Rectal smooth muscle tissue (tissue), 1 donor: ENCODE data around the gene KCNC3.
"Not testable (repeated sequence)": the region's sequence is repeated elsewhere in the genome, so short reads cannot be mapped to it uniquely, and the experiment has no call there.

ENCODE experiments used
- H3K27ac ChIP-seq: one replicate; pipeline ENCODE4 v1.7.0; 2013; ENCODE audit warnings: low read depth, low read length, inconsistent platforms
- H3K27me3 ChIP-seq: one replicate; pipeline ENCODE4 v1.7.0; 2013; ENCODE audit warnings: low read length; ENCODE audit not compliant: control insufficient read depth, insufficient read depth
- H3K36me3 ChIP-seq: one replicate; pipeline ENCODE4 v1.7.0; 2013; ENCODE audit warnings: low read length; ENCODE audit not compliant: control insufficient read depth, insufficient read depth
- H3K4me1 ChIP-seq: one replicate; pipeline ENCODE4 v1.7.0; 2013; ENCODE audit warnings: low read length; ENCODE audit not compliant: control insufficient read depth, insufficient read depth
- H3K4me3 ChIP-seq: one replicate; pipeline ENCODE4 v1.7.0; 2013; ENCODE audit warnings: low read length
- H3K9ac ChIP-seq: one replicate; pipeline ENCODE4 v1.7.0; 2013; ENCODE audit warnings: low read length

The KCNC3 gene

GRCh38 chr19:50362030-50362412 is 32.8 kb upstream of the KCNC3 start:
- Histone ChIP-seq H3K9ac (no peak overlapping the region), H3K27ac (no peak overlapping the region), H3K4me1 (no peaks in the 10 kb centered on the region), H3K27me3 (peaks cover 3% of the 10 kb centered on the region), H3K36me3 (no peaks in the 10 kb centered on the region), H3K4me3 (no peak overlapping the region)

DNA sequence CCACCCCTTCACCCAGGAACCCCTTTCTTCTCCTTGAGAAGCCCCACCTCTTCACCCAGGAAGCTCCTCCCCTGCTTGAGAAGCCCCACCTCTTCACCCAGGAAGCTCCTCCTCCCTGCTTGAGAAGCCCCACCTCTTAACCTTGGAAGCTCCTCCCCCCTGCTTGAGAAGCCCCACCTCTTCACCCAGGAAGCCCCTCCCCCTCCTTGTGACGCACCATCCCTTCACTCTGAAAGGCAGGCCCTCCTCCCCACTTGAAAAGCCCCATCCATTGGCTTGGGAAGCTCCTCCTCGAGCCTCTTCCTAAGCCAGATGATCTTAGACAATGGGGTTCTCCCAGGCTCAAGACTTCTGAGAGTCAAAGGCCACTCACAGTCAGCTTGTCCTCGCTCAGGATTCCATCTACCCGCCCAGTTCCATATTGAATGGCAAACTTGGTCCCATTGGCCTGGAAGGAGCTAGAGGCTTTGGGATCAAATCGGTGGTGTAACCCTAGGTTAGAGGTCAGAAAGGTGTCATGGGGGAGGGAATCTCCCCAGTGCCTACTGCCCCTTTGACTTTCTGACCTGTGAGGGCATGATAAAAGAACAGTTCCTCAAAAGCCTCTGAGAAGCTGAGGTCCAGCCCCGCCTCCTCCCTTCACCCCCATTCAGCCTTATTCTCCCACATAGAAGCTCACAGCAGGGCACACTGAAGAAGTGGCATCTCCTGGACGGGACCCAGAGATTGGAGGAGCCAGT is 32.3 kb upstream of the KCNC3 start:
- H3K27me3 ChIP-seq, result peaks cover 3% of the 10 kb centered on the region
- no peaks in the 10 kb centered on the region for H3K36me3 ChIP-seq
- no peak overlapping the region for H3K27ac ChIP-seq
- no peak overlapping the region for H3K9ac ChIP-seq
- H3K4me3 ChIP-seq, result no peak overlapping the region
- H3K4me1 ChIP-seq, result no peaks in the 10 kb centered on the region

DNA sequence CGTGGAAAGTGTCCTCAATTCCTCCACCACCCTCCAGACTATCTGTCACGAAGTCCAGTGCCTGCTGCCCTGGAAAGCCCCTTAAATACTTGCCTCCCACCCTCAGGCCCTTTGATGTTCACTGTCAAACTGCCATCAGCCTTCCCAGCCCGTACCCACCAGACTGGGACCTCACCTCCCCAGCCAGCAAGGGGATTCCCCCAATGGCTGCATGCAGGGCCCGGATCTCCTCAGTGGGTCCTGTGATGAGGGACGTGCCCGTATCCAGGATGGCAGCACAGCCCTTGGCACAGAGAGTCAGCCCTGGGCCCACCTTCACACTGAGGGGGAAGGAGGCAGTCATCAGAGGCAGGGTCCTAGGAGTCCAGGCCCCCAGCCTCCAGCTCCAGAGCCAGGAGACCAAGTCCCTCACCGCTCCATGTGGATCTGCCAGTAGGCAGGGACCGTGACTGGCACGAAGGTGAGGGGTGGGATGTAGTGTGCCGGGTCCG is 30.2 kb upstream of the KCNC3 start:
- H3K4me1 ChIP-seq, result no peaks in the 10 kb centered on the region
- H3K27ac ChIP-seq, result no peak overlapping the region
- no peak overlapping the region for H3K9ac ChIP-seq
- no peak overlapping the region for H3K4me3 ChIP-seq
- H3K27me3 ChIP-seq, result peaks cover 3% of the 10 kb centered on the region
- no peaks in the 10 kb centered on the region for H3K36me3 ChIP-seq

- peaks cover 3% of the 10 kb centered on the region for H3K27me3 ChIP-seq
- peak overlapping the region; percentile 87 for H3K4me3 ChIP-seq
- no peaks in the 10 kb centered on the region for H3K36me3 ChIP-seq
- H3K27ac ChIP-seq, result no peak overlapping the region
- peak overlapping the region; percentile 32 for H3K9ac ChIP-seq
- no peaks in the 10 kb centered on the region for H3K4me1 ChIP-seq
Observed at GRCh38 chr19:50358483-50359327, 29.5 kb upstream of the KCNC3 start.

GRCh38 chr19:50357178-50358100 is 28.3 kb upstream of the KCNC3 start:
- peak overlapping the region; percentile 80 for H3K9ac ChIP-seq
- H3K4me1 ChIP-seq, result no peaks in the 10 kb centered on the region
- peak overlapping the region; percentile 87 for H3K4me3 ChIP-seq
- no peaks in the 10 kb centered on the region for H3K36me3 ChIP-seq
- H3K27ac ChIP-seq, result peak overlapping the region; percentile 90
- peaks cover 3% of the 10 kb centered on the region for H3K27me3 ChIP-seq

- H3K4me1 ChIP-seq, result no peaks in the 10 kb centered on the region
- peaks cover 3% of the 10 kb centered on the region for H3K27me3 ChIP-seq
- H3K27ac ChIP-seq, result no peak overlapping the region
- H3K36me3 ChIP-seq, result no peaks in the 10 kb centered on the region
- H3K4me3 ChIP-seq, result no peak overlapping the region
- H3K9ac ChIP-seq, result no peak overlapping the region
Observed at GRCh38 chr19:50356691-50357177, 27.6 kb upstream of the KCNC3 start.

DNA sequence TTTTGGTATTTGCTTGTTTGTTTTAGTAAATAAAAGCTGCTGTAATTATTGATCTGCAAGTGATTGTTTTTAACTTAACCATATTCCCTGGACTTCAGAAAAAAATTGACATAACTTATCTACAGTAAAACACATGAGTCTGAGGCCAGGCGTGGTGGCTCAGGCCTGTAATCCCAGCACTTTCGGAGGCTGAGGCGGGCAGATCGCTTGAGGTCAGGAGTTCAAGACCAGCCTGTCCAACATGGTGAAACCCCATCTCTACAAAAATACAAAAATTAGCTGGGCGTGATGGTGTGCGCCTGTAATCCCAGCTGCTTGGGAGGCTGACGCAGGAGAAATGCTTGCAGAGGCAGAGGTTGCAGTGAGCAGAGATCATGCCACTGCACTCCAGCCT is 24.3 kb upstream of the KCNC3 start:
- not testable (repeated sequence) for H3K36me3 ChIP-seq, H3K27ac ChIP-seq, H3K4me1 ChIP-seq

DNA sequence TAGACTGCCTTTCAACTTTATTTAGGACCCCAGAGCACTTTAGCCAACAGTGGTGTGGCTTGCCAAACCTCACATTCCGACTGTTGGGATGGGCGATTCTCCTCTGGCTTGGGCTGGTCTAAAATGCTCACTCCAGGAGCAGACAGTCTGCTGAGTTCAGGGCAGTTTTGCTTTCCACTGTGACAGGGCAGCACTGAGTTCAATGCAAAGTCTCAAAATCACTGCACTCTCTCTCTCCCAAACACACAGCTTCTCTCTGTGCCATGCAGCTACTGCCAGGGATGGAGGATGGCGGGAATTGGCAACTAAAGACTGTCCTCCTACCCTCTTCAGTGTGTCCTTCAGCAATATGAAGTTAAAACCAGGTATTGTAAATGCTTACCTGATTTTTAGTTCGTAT is 23.1 kb upstream of the KCNC3 start:
- no peaks in the 10 kb centered on the region for H3K36me3 ChIP-seq
- no peaks in the 10 kb centered on the region for H3K4me1 ChIP-seq
- no peak overlapping the region for H3K9ac ChIP-seq
- no peaks in the 10 kb centered on the region for H3K27me3 ChIP-seq
- H3K27ac ChIP-seq, result no peak overlapping the region
- no peak overlapping the region for H3K4me3 ChIP-seq

More for the DNA sequence above, 24.3 kb upstream of the KCNC3 start:
- not testable (repeated sequence) for H3K27me3 ChIP-seq, H3K4me3 ChIP-seq, H3K9ac ChIP-seq

- no peaks in the 10 kb centered on the region for H3K36me3 ChIP-seq
- no peak overlapping the region for H3K27ac ChIP-seq
- H3K9ac ChIP-seq, result no peak overlapping the region
- no peak overlapping the region for H3K4me3 ChIP-seq
- H3K27me3 ChIP-seq, result no peaks in the 10 kb centered on the region
- no peaks in the 10 kb centered on the region for H3K4me1 ChIP-seq
Observed at GRCh38 chr19:50349277-50350057, 20.3 kb upstream of the KCNC3 start.

DNA sequence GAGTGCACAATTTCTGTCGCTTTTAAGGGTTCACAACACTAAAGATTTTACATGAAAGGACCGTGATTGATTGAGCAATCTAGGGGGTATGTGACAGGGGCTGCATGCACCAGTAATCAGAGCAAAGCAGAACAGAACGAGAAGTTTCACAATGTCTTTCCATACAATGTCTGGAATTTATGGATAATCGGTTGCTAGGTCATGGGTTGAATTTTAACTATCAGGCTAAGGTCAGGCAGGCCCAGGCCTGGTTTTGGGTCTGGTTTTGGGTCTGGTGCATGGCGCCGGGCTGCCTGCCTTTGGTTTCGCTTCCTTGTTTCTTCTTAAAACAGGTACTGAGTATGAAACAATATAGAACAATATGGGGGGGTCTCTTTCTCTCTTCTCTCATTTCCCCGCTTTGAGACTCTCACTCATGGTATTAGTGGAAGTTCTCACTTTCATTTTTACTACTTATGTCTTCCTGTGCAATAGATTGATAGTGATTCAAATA is 18.0 kb upstream of the KCNC3 start:
- H3K27ac ChIP-seq, H3K36me3 ChIP-seq, H3K4me3 ChIP-seq, H3K9ac ChIP-seq, H3K27me3 ChIP-seq, H3K4me1 ChIP-seq: not testable (repeated sequence)

DNA sequence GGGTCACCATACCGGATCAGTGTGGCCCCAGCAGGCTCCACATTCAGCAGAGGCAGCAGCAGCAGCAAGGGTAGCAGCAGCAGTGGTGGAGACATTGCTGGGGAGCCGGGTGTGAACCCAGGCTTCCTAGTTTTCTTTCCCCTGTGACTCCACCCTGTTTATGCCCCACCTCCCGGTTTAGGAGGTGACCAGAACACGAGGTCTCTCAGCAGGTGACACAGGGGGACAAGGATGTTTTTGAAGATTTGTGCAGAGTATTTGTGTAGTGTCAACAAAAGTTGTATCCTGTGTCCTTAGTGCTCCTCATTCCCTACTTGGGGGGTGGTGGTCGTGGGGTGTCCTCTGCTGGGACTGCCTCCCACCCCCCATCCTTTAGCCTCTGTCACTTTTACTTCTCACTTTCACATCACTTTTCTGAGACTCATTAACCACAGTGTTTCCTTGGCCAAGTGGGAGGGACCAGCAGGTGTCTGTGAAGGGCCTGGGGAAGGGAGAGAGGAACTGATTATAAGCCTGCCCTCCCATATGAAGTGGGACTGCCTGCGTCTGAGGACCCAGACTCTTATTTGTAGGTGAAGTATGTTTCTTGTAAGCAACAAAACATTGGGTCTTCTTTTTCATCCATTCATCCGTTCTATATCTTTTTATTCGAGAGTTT is 15.6 kb upstream of the KCNC3 start:
- Histone ChIP-seq H3K9ac (no peak overlapping the region), H3K36me3 (no peaks in the 10 kb centered on the region), H3K4me1 (no peaks in the 10 kb centered on the region), H3K27ac (no peak overlapping the region), H3K4me3 (no peak overlapping the region), H3K27me3 (no peaks in the 10 kb centered on the region)
